GM12891 (cell line): ENCODE measurements around the gene GLOD4.
A peak's percentile ranks its signal among the peaks of the same experiment; 100 is the strongest.

ENCODE experiments used
- POLR2A ChIP-seq: IDR thresholded peaks from 2 replicates; pipeline ENCODE4 v1.6.1; 2011; ENCODE audit warnings: low read depth, low read length, control low read depth
- POLR2AphosphoS5 ChIP-seq: IDR thresholded peaks from 2 replicates; pipeline ENCODE4 v1.6.1; 2011; ENCODE audit warnings: low read depth, low read length, control low read depth
- POU2F2 ChIP-seq: IDR thresholded peaks from 2 replicates; pipeline ENCODE4 v1.6.1; 2011; ENCODE audit warnings: low read depth, mild to moderate bottlenecking, control low read depth, low read length, moderate library complexity
- SPI1 ChIP-seq: IDR thresholded peaks from 2 replicates; pipeline ENCODE4 v1.6.1; 2011; ENCODE audit warnings: low read depth, low read length, control low read depth
- TAF1 ChIP-seq: IDR thresholded peaks from 2 replicates; pipeline ENCODE4 v1.6.1; 2011; ENCODE audit warnings: low read depth, low read length, control low read depth

DNA sequence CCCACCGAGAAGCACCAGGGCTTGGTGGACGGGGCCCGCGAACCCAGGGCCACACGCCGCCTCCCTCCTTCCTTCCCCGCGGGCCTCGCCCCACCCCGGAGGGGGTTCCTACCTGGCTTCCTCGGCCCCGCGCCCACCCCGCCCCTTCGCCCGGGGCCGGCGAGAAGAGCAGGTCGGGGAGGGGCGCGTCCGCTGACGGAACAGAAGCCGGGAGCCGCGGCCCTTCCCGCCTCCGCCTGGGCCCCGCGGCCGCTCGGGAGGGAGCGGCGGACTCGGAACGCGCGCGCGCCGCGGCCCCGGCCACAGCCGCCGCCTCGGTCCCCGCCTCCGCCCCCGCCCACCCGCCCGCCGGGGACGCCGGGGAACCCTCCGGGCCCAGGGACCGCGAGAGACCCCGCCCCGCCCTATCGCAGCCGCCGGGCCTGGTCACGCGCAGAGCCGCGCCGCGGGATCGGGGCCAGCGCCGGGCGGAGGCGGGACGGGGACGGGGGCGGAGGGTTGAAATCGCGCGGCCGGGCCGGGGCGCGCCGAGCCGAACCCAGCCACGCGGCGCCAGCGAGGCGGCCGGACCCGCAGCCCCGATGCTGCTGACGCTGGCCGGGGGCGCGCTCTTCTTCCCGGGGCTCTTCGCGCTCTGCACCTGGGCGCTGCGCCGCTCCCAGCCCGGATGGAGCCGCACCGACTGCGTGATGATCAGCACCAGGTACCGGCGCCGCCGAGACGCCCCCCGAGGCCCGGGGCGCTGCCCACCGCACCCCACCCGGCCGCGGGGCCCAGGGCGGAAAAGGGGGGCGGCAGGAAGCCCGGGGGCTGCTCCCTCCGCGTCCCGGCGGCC is 49.8 kb downstream of the GLOD4 start, which contains the start of gene TLCD3A:
- TF ChIP-seq POLR2AphosphoS5 (peak; percentile 66; the same call in 1 of the 2 replicates), POLR2A (no peak), TAF1 (no peak), POU2F2 (no peak), SPI1 (no peak)
